GM19452 (cell line): ENCODE results near the gene SERPINE2.

Source experiments
- ATAC-seq: cut with Tn5 transposase; IDR thresholded peaks from one replicate; pipeline ENCODE4 v1.9.1; 2021; ENCODE audit not compliant: unreplicated experiment

Gene SERPINE2

GRCh38 chr2:224046752-224047151 is 7.7 kb upstream of the SERPINE2 start:
- no peak for ATAC-seq

GRCh38 chr2:224042191-224042696 is 3.2 kb upstream of the SERPINE2 start:
- no peak for ATAC-seq

GRCh38 chr2:224041554-224041953 is 2.5 kb upstream of the SERPINE2 start:
- ATAC-seq, result no peak

- ATAC-seq, result no peak
Measured at GRCh38 chr2:224040753-224041152, 1.7 kb upstream of the SERPINE2 start.

GRCh38 chr2:224039770-224040440 is 819 bp upstream of the SERPINE2 start:
- ATAC-seq, result peak; percentile 15

GRCh38 chr2:224038830-224039079 is 331 bp downstream of the SERPINE2 start:
- peak; percentile 41 for ATAC-seq

GRCh38 chr2:224038049-224038829 is 847 bp downstream of the SERPINE2 start:
- ATAC-seq, result peak; percentile 55

GRCh38 chr2:224036731-224037361 is 2.2 kb downstream of the SERPINE2 start:
- ATAC-seq, result no peak

- ATAC-seq, result no peak
Measured at GRCh38 chr2:224034017-224034416, 5.1 kb downstream of the SERPINE2 start.

GRCh38 chr2:224033601-224034000 is 5.5 kb downstream of the SERPINE2 start:
- no peak for ATAC-seq

- no peak for ATAC-seq
Measured at GRCh38 chr2:224032283-224032682, 6.8 kb downstream of the SERPINE2 start.

GRCh38 chr2:224031358-224031970 is 7.6 kb downstream of the SERPINE2 start:
- ATAC-seq, result no peak

GRCh38 chr2:224030786-224031185 is 8.3 kb downstream of the SERPINE2 start:
- no peak for ATAC-seq

GRCh38 chr2:224029876-224030275 is 9.2 kb downstream of the SERPINE2 start:
- ATAC-seq, result no peak

- no peak for ATAC-seq
Measured at GRCh38 chr2:224027931-224028330, 11.2 kb downstream of the SERPINE2 start.

- ATAC-seq, result no peak
Measured at GRCh38 chr2:224027070-224027469, 12.0 kb downstream of the SERPINE2 start.

- ATAC-seq, result peak; percentile 94
Measured at GRCh38 chr2:224025874-224026273, 13.2 kb downstream of the SERPINE2 start.

- no peak for ATAC-seq
Measured at GRCh38 chr2:224024270-224024669, 14.8 kb downstream of the SERPINE2 start.

- no peak for ATAC-seq
Measured at GRCh38 chr2:224023188-224023587, 15.9 kb downstream of the SERPINE2 start.

- ATAC-seq, result no peak
Measured at GRCh38 chr2:224022486-224022885, 16.6 kb downstream of the SERPINE2 start.

GRCh38 chr2:224020523-224020922 is 18.6 kb downstream of the SERPINE2 start:
- no peak for ATAC-seq

GRCh38 chr2:224017957-224018356 is 21.1 kb downstream of the SERPINE2 start:
- no peak for ATAC-seq
